ENCODE results near the gene SERPINA1. TPM values are rescaled to one million over a fixed set of nuclear protein-coding genes. Genes with fewer than 3 reads are reported as not detected.

Gene SERPINA1
- total and polyA plus RNA-seq, 7 donors = 1.9 to 134 (median 26.6) TPM

DNA sequence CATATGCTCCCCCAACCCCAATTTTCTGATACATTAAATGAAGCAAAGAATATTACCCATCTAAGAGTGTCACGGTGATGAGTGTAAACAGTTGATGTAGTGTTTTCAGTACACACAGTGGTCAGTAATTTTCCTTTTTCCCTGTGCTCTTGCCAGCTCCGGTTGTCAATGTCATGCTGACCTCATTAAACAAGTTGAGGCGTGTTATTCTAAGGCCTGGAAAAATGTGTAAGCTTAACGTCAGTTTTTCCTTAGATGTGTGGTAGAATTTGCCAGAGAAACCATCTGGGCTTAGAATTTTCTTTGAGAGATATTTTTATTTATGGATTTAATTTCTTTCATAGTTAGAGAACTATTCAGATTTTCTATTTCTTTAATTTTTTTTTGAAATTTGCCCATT lies 53.5 kb downstream of the SERPINA1 start:
- no peak for DNase-seq
- TF ChIP-seq POLR2AphosphoS5 (IDR thresholded peaks at IDR 0.05) (no peak), POLR2A (IDR thresholded peaks at IDR 0.05) (no peak), EP300 (IDR thresholded peaks at IDR 0.05) (no peak)
- TF ChIP-seq, protein P1, sequence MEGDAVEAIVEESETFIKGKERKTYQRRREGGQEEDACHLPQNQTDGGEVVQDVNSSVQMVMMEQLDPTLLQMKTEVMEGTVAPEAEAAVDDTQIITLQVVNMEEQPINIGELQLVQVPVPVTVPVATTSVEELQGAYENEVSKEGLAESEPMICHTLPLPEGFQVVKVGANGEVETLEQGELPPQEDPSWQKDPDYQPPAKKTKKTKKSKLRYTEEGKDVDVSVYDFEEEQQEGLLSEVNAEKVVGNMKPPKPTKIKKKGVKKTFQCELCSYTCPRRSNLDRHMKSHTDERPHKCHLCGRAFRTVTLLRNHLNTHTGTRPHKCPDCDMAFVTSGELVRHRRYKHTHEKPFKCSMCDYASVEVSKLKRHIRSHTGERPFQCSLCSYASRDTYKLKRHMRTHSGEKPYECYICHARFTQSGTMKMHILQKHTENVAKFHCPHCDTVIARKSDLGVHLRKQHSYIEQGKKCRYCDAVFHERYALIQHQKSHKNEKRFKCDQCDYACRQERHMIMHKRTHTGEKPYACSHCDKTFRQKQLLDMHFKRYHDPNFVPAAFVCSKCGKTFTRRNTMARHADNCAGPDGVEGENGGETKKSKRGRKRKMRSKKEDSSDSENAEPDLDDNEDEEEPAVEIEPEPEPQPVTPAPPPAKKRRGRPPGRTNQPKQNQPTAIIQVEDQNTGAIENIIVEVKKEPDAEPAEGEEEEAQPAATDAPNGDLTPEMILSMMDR (IDR thresholded peaks at IDR 0.05) = no peak
- Histone ChIP-seq H3K4me3 (no peak overlapping the region), H3K9me3 (no peaks in the 10 kb centered on the region), H3K4me1 (no peaks in the 10 kb centered on the region), H3K36me3 (no peaks in the 10 kb centered on the region), H3K27ac (no peak overlapping the region), H3K27me3 (no peaks in the 10 kb centered on the region)
- 68 to 74% methylated on average over 4 of the region's 4 CpGs for WGBS, 2 donors
- intact Hi-C loops (cut with DNase I) = no loop called here

DNA sequence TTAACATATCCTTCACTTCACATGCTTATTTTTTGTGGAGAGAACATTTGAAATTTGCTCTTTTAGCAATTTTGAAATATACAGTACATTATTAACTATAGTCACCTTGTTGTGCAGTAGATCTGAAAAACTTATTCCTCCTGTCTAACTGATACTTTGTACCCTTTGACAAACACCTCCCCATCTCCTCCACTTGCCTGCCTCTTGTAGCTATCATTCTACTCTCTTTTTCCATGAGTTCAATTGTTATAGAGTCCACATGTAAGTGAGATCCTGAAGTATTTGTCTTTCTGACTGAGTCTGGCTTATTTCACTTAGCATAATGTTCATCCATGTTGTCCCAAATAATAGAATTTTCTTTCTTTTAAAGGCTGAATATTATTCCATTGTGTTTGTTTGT lies 55.8 kb downstream of the SERPINA1 start:
- Histone ChIP-seq H3K4me1 (no peaks in the 10 kb centered on the region), H3K36me3 (no peaks in the 10 kb centered on the region), H3K27ac (no peak overlapping the region), H3K27me3 (no peaks in the 10 kb centered on the region), H3K9me3 (no peaks in the 10 kb centered on the region), H3K4me3 (no peak overlapping the region)
- intact Hi-C loops (cut with DNase I) = no loop called here
- TF ChIP-seq, protein P1 (IDR thresholded peaks at IDR 0.05) = no peak
- TF ChIP-seq POLR2AphosphoS5 (IDR thresholded peaks at IDR 0.05) = no peak
- TF ChIP-seq POLR2A (IDR thresholded peaks at IDR 0.05) = no peak
- DNase-seq = no peak

DNA sequence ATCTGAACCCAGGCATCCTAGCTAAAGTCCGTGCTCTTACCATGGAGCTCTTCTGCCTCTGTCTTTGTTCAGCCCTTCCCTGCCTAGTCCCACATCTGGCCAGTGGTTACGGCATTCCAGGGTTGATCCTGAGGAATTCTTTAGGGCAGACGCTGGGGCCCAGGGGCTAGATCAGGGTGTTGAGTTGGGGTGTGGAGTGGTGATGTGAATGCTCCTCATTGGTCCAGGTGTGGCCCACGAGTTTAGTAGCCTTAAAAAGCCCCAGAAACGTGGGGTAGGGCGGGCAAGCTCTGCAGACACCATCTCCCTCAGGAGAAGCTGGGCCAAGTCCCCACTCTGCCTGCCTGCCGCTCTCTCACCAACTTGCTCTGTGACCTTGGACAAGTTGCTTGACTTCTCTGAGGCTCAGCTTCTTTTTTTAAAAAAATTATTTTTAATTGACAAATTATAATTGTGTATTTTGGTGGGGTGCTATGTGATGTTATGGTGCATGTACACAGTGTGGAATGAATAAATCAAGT lies 56.3 kb downstream of the SERPINA1 start:
- intact Hi-C loops (cut with DNase I) = no loop called here
- DNase-seq = no peak
- TF ChIP-seq POLR2AphosphoS5 (IDR thresholded peaks at IDR 0.05) (no peak), EP300 (IDR thresholded peaks at IDR 0.05) (no peak), POLR2A (IDR thresholded peaks at IDR 0.05) (no peak)
- TF ChIP-seq, protein P1 (IDR thresholded peaks at IDR 0.05) = no peak
- no peaks in the 10 kb centered on the region for H3K9me3 ChIP-seq
- no peaks in the 10 kb centered on the region for H3K27me3 ChIP-seq
- no peaks in the 10 kb centered on the region for H3K36me3 ChIP-seq
- no peak overlapping the region for H3K27ac ChIP-seq
- H3K4me1 ChIP-seq = no peaks in the 10 kb centered on the region
- H3K4me3 ChIP-seq = no peak overlapping the region
- WGBS, 2 donors = 73 to 75% methylated on average over 7 of the region's 7 CpGs

DNA sequence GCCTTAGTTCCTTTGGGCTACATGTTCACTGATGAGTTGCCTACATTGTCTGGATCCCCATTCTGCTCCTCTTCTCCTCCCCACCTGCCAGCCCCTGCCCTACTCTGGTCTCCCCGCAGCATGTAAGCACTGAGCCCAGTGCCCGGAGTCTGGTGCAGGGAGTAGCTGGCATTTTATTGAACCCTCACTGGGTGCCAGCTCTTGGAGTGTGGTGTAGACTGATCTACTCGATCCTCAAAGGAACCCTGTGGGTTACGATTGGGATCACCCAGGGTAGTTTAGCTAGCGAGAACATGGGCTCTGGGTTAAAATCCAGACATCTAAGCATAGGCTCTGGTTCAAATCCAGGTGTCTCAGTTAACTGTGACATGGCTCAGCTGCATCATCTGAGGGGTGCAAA lies 56.9 kb downstream of the SERPINA1 start:
- Histone ChIP-seq H3K4me1 (no peaks in the 10 kb centered on the region), H3K4me3 (no peak overlapping the region), H3K9me3 (no peaks in the 10 kb centered on the region), H3K36me3 (no peaks in the 10 kb centered on the region), H3K27me3 (no peaks in the 10 kb centered on the region), H3K27ac (no peak overlapping the region)
- intact Hi-C loops (cut with DNase I) = no loop called here
- 95 to 97% methylated on average over 5 of the region's 5 CpGs for WGBS, 2 donors
- no peak for DNase-seq
- TF ChIP-seq EP300 (IDR thresholded peaks at IDR 0.05) = no peak
- TF ChIP-seq, protein P1 (IDR thresholded peaks at IDR 0.05) = no peak
- TF ChIP-seq POLR2A (IDR thresholded peaks at IDR 0.05) = no peak

DNA sequence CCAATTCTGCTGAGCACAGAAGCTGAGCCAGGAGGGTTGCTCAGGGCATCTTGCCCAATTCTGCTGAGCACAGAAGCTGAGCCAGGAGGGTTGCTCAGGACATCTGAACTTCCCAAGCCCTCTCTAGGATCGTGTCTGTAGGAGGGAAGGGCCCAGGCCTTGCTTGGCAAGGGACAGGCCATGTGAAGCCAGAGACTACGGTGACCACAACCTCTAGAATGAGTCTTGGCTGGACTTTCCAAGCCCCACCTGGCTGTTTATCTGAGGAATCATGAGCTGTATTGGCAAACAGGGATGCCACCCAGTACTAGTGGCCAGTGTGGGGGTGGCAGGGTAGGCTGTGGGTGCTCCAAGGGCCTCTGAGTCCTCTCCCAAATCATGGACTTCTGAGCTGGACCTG lies 57.5 kb downstream of the SERPINA1 start:
- 62 to 67% methylated on average over 2 of the region's 2 CpGs for WGBS, 2 donors
- intact Hi-C loops (cut with DNase I) = no loop called here
- DNase-seq = no peak
- no peak overlapping the region for H3K4me3 ChIP-seq
- no peaks in the 10 kb centered on the region for H3K4me1 ChIP-seq
- no peaks in the 10 kb centered on the region for H3K9me3 ChIP-seq
- no peaks in the 10 kb centered on the region for H3K27me3 ChIP-seq
- H3K36me3 ChIP-seq = no peaks in the 10 kb centered on the region
- no peak overlapping the region for H3K27ac ChIP-seq
- no peak for TF ChIP-seq EP300 (IDR thresholded peaks at IDR 0.05)
- TF ChIP-seq POLR2A (IDR thresholded peaks at IDR 0.05) = no peak
- TF ChIP-seq POLR2AphosphoS5 (IDR thresholded peaks at IDR 0.05) = no peak
- TF ChIP-seq, protein P1 (IDR thresholded peaks at IDR 0.05) = no peak

All from sigmoid colon (tissue), 7 donors.